Central memory CD8-positive, alpha-beta T cell (primary cell): ENCODE data around the gene HPCA.
"Not testable (repeated sequence)": the region's sequence is repeated elsewhere in the genome, so short reads cannot be mapped to it uniquely, and the experiment has no call there.

ENCODE experiments used
- ATAC-seq: fragments of 150-1000 bp; cut with Tn5 transposase; replicated peaks from 2 replicates; pipeline ENCODE4 v1.10.0; 2022; ENCODE audit warnings: mild to moderate bottlenecking, moderate FRiP score, moderate number of reproducible peaks; ENCODE audit not compliant: poor library complexity, severe bottlenecking; ENCODE audit errors: extremely low read depth
- DNase-seq, 2 donors: peaks; one replicate each; pipeline ENCODE4 v3.0.0; 2021; ENCODE audit warnings: low spot score in 2 of 2
- H3K27ac Mint-ChIP-seq: one replicate; pipeline ENCODE4 v1.8.0; 2022; ENCODE audit warnings: low read depth, mild to moderate bottlenecking, moderate library complexity, mixed read lengths
- H3K27me3 Mint-ChIP-seq: one replicate; pipeline ENCODE4 v1.8.0; 2022; ENCODE audit warnings: mixed read lengths
- H3K36me3 Mint-ChIP-seq: one replicate; pipeline ENCODE4 v1.8.0; 2022; ENCODE audit warnings: mild to moderate bottlenecking, moderate library complexity, mixed read lengths; ENCODE audit not compliant: insufficient read depth
- H3K4me1 Mint-ChIP-seq: one replicate; pipeline ENCODE4 v1.8.0; 2022; ENCODE audit warnings: mixed read lengths
- H3K4me3 Mint-ChIP-seq: one replicate; pipeline ENCODE4 v1.8.0; 2022; ENCODE audit warnings: mild to moderate bottlenecking, moderate library complexity, mixed read lengths
- H3K9me3 Mint-ChIP-seq: one replicate; pipeline ENCODE4 v1.8.0; 2022; ENCODE audit warnings: mixed read lengths

Gene HPCA

DNA sequence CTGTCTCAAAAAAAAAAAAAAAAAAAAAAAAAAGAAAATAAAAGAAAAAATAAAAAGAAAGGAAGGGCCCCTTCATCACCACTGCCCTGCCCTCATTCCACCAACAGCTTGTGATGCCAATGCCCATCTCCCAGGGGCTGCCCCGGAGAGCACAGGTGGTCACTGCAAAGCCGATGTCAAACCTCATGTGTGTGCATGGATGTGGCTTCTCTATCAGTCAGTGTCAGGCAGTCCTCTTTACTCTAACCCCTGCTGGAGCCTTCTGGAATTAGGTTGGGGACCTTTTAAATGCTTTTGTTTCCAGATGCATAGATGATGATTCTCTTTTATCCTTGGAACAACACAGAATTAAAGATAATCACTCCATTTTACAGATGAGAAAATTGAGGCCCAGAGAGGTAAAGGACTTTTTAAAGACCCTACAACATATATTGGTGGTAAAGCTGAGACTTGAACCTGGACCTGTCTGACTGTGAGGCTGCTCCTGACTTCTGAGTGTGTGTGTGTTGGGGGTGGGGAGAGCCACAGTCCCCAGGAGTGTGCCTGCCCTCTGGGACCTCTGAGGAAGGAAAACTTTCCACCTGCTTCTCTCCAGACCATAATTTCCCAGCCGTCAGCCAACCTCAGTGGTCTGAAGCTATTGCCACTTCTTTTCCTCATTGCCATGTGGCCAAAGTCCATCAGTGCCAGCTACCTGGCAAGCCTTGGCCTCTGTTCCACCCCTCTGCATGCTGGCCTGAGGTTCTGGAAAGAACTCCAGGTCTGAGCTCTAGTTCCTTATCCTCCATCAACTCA is 17.9 kb downstream of the HPCA start:
- DNase-seq (no peak), ATAC-seq (no peak)
- peaks cover 30% of the 10 kb centered on the region for H3K27me3 Mint-ChIP-seq
- no peak overlapping the region for H3K4me3 Mint-ChIP-seq
- peaks cover 5% of the 10 kb centered on the region for H3K4me1 Mint-ChIP-seq
- peaks cover 9% of the 10 kb centered on the region for H3K36me3 Mint-ChIP-seq
- H3K9me3 Mint-ChIP-seq: no peaks in the 10 kb centered on the region
- no peak overlapping the region for H3K27ac Mint-ChIP-seq

DNA sequence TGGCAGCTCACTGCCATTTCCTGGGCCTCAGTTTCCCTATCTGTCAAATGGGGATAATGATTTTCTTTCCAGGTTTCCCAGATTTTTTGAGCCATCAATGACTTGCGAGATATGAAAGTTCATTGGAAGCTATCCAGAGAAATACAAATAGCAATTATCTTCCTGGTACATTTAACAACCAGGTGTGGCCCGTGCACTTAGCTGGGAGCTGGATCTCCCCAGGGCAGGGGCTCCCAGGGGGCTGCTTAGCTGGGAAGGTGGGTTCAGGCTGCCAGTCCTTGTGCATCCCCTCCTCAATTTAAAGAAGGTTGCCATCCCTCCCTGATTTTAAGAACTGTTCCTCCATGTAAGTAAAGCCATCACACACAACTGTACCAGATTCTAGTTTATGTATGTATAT is 18.5 kb downstream of the HPCA start:
- peaks cover 29% of the 10 kb centered on the region for H3K27me3 Mint-ChIP-seq
- no peak for DNase-seq
- H3K4me3 Mint-ChIP-seq: no peak overlapping the region
- ATAC-seq: no peak
- H3K27ac Mint-ChIP-seq: no peak overlapping the region
- H3K4me1 Mint-ChIP-seq: peaks cover 5% of the 10 kb centered on the region
- H3K9me3 Mint-ChIP-seq: no peaks in the 10 kb centered on the region
- peaks cover 9% of the 10 kb centered on the region for H3K36me3 Mint-ChIP-seq

DNA sequence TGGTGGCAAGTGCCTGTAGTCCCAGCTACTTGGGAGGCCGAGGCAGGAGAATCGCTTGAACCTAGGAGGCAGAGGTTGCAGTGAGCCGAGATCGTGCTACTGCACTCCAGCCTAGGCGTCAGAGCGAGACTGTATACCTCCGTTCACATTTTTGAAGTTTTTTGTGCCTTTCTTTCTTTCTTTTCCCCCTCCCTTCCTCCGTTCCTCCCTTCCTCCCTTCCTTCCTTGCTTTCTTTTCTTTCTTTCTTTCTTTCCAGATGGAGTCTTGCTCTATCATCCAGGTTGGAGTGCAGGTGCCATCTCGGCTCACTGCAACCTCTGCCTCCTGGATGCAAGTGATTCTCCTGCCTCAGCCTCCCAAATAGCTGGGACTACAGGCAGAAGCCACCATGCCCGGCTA is 19.3 kb downstream of the HPCA start:
- H3K9me3 Mint-ChIP-seq, ATAC-seq, H3K4me1 Mint-ChIP-seq, H3K4me3 Mint-ChIP-seq, H3K27ac Mint-ChIP-seq, DNase-seq, H3K36me3 Mint-ChIP-seq: not testable (repeated sequence)
- H3K27me3 Mint-ChIP-seq: peaks cover 22% of the 10 kb centered on the region

DNA sequence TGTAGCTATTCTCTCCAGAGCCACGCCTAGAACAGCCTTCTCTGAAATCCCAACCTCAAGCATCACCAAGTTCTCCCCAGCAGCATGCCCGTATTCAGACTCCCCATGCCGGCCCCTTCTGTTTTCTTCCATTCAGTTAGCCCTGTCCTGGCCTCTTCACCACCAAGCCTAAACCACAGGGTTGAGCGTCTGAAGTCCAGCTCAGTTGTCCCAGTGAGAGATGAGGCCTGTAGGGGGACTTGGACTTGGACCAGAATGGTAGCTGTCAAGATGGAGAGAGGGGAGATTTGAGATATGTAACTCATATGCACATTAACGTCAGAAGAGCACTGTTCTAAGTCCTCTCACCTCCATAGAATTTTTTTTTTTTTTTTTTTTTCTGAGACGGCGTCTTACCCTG is 20.4 kb downstream of the HPCA start:
- Mint-ChIP-seq H3K27ac (no peak overlapping the region), H3K4me1 (no peaks in the 10 kb centered on the region), H3K36me3 (peaks cover 5% of the 10 kb centered on the region), H3K9me3 (no peaks in the 10 kb centered on the region), H3K27me3 (peaks cover 16% of the 10 kb centered on the region), H3K4me3 (no peak overlapping the region)
- DNase-seq (no peak), ATAC-seq (no peak)

DNA sequence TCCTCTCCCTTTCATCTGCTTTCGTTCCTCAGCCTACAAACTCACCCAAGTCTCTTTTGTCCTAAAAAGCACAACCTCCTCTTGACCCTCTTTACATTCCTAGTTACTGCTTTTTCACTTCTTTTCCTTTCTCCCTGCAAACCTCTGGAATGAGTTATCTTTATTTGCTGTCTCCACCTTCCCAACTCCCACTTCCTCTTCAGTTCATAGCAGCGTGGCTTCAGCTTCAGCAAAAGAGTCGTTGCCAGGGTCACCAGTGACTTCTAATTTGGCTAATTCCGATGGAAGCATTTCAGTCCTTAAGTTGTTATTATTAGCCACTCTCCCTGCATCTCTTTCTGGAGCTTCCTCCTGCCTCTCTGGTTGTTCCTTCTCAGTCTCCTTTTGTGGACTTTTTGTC is 21.1 kb downstream of the HPCA start:
- ATAC-seq: no peak
- peaks cover 8% of the 10 kb centered on the region for H3K27me3 Mint-ChIP-seq
- H3K4me3 Mint-ChIP-seq: no peak overlapping the region
- H3K9me3 Mint-ChIP-seq: no peaks in the 10 kb centered on the region
- H3K27ac Mint-ChIP-seq: no peak overlapping the region
- peaks cover 2% of the 10 kb centered on the region for H3K36me3 Mint-ChIP-seq
- no peaks in the 10 kb centered on the region for H3K4me1 Mint-ChIP-seq
- DNase-seq: no peak

DNA sequence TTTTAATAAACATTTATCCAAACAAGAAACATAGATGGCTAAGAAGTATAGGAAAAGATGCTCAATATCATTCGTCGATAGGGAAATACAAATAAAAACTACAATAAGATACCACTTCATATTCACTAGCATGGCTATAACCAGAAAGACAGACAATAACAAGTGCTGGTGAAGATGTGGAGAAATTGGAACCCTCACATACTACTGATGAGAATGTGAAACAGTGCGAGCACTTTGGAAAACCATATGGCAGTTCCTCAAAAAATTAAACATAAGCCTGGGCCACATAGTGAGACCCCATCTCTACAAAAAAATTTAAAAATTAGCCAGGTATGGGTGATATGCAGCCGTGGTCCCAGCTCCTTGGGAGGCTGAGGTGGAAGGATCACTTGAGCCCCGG is 24.0 kb downstream of the HPCA start:
- H3K4me1 Mint-ChIP-seq: no peaks in the 10 kb centered on the region
- ATAC-seq (no peak), DNase-seq (no peak)
- no peak overlapping the region for H3K4me3 Mint-ChIP-seq
- no peaks in the 10 kb centered on the region for H3K9me3 Mint-ChIP-seq
- H3K27me3 Mint-ChIP-seq: peaks cover 7% of the 10 kb centered on the region
- no peaks in the 10 kb centered on the region for H3K36me3 Mint-ChIP-seq
- H3K27ac Mint-ChIP-seq: no peak overlapping the region

DNA sequence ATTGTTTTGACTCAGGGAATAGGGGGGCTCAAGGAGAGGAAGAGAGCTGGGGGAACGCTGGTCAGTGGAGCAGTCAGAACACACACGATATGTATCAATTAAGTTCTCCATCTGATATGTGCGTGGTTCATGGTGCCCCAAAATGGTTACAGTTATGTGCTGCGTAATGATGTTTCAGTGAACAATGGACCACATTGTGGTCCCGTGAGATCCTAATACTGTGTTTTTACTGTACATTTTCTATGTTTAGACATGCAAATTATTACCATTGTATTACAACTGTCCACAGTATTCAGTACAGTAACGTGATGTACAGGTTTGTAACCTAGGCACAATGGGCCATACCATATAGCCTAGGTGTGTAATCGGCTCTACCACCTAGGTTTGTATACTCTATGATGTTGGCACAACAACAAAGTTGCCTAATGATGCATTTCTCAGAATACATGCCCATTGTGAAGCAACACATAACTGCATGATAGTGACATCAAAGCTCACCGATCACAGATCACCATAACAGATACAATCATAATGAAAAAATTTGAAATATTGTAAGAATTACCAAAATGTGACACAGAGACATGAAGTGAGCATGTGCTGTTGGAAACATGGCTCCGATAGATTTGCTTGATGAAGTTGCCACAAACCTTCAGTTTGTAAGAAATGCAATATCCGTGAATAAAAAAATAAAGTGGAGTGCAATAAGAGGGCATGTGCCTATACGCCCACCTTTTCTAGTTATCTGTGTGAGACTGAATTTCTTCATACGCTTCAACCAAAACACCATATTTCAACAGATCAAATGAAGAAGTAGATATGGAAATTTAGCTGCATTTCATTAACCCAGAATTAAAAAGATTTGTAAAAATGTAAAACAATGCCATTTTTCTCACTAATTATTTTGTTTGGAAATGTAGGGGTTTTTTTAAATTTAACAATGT is 29.7 kb downstream of the HPCA start:
- DNase-seq: no peak
- no peak for ATAC-seq
- Mint-ChIP-seq H3K27ac (no peak overlapping the region), H3K9me3 (no peaks in the 10 kb centered on the region), H3K36me3 (no peaks in the 10 kb centered on the region), H3K4me3 (no peak overlapping the region), H3K4me1 (peaks cover 12% of the 10 kb centered on the region), H3K27me3 (peaks cover 53% of the 10 kb centered on the region)

DNA sequence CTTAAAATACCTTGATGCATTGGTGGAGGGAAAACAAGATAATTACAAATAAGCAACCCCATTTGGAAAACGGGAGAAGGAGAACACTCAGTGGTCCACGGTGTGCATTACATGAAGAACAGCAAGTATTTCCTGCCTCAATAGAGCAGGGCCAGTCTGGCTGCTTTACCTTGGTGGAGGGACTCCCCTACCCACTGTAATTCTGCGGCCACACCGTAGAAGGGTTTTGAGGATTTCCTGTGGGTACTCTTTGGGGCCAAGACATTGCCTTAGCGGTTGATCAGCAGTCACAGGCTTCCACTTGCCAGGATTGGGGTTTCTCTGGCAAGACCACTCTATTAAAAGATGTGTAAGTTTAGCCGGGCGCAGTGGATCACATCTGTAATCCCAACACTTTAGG is 31.2 kb downstream of the HPCA start:
- Mint-ChIP-seq H3K9me3 (no peaks in the 10 kb centered on the region), H3K27ac (no peak overlapping the region), H3K36me3 (no peaks in the 10 kb centered on the region), H3K4me1 (peaks cover 12% of the 10 kb centered on the region), H3K4me3 (no peak overlapping the region), H3K27me3 (peaks cover 68% of the 10 kb centered on the region)
- no peak for DNase-seq
- ATAC-seq: no peak

DNA sequence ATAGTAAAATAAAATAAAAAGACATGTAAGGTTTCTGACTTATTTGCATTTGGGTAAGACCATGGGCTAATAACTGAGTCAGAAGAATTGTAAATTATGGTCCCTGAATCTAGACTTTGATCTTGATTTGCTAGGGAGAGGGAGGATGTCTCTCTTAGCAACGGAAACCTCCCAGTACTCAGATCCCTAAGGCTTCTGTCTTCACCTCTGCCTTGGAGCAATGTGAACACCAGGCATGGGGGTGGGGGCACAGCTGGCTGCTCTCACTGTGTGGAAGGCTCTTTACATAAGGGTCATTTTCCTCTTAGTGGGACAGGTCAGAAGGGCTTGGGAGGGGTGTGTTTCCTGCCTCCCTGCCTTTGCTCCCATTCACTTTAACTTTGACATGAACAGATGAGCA is 31.9 kb downstream of the HPCA start:
- ATAC-seq: no peak

DNA sequence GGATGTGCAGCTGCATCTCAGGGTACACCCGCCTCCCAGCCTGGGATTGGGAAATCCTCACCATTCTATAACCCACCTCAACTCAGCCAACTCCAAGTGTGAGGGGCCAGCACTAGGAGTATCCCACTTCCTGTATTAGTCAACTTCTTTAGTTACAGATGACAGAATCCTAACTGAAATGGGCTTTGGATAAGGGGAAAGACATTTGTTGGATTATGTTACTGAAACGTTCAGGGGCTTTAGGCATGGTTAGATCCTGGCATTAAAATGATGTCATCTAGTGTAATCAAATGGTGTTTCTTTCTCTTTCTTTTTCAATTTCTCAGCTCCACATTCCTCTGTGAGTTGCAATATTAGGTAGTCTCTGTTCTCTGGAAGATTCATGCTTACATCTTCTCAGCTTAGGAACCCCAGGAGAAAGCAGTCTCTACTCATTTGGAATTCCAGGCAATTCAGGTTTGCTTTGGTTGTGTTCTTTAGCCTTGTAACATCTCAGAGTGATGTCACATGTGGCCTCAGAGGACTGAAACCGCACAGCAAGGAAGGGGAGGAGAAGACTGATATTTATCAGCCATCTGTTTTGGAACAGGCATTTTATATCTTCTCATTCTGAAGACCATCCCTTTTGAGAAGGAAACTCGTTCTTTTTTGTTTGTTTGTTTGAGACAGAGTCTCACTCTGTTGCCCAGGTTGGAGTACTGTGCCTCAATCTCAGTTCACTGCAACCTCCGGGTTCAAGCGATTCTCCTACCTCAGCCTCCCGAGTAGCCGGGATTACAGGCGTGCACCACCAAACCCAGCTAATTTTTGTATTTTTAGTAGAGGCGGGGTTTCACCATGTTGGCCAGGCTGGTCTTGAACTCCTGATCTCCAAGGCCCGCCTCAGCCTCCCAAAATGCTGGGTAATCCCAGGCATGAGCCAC is 33.8 kb downstream of the HPCA start:
- H3K36me3 Mint-ChIP-seq: peaks cover 2% of the 10 kb centered on the region
- peaks cover 89% of the 10 kb centered on the region for H3K27me3 Mint-ChIP-seq
- no peaks in the 10 kb centered on the region for H3K9me3 Mint-ChIP-seq
- DNase-seq: no peak
- no peak overlapping the region for H3K4me3 Mint-ChIP-seq
- H3K4me1 Mint-ChIP-seq: peaks cover 19% of the 10 kb centered on the region
- no peak for ATAC-seq
- H3K27ac Mint-ChIP-seq: no peak overlapping the region

More for the DNA sequence above, 31.9 kb downstream of the HPCA start:
- H3K9me3 Mint-ChIP-seq: no peaks in the 10 kb centered on the region
- H3K4me1 Mint-ChIP-seq: peaks cover 12% of the 10 kb centered on the region
- no peak overlapping the region for H3K4me3 Mint-ChIP-seq
- H3K27me3 Mint-ChIP-seq: peaks cover 74% of the 10 kb centered on the region
- DNase-seq: no peak
- no peaks in the 10 kb centered on the region for H3K36me3 Mint-ChIP-seq
- H3K27ac Mint-ChIP-seq: no peak overlapping the region

DNA sequence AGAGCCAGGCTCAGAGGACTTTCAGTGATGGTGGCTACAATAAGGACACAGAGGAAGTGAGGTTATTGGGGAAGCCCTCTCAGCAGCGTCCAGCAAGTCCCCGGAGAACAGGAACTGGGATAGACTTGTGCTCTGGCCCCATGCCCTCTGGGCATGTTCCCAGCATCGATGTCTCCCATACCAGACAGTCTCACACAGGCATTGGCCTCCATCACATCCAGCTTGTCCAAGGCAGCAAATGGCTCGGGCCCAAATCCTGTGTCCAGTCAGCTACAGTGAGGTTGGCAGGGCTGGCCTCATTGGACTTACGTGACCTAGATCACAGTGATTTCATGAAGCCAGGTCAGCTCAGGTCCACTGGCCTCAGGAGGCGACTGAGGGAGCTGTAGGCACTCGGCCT is 34.5 kb downstream of the HPCA start:
- no peak for DNase-seq
- Mint-ChIP-seq H3K9me3 (no peaks in the 10 kb centered on the region), H3K4me3 (no peak overlapping the region), H3K27me3 (peaks cover 89% of the 10 kb centered on the region), H3K4me1 (peaks cover 27% of the 10 kb centered on the region), H3K36me3 (peaks cover 6% of the 10 kb centered on the region), H3K27ac (no peak overlapping the region)
- no peak for ATAC-seq

DNA sequence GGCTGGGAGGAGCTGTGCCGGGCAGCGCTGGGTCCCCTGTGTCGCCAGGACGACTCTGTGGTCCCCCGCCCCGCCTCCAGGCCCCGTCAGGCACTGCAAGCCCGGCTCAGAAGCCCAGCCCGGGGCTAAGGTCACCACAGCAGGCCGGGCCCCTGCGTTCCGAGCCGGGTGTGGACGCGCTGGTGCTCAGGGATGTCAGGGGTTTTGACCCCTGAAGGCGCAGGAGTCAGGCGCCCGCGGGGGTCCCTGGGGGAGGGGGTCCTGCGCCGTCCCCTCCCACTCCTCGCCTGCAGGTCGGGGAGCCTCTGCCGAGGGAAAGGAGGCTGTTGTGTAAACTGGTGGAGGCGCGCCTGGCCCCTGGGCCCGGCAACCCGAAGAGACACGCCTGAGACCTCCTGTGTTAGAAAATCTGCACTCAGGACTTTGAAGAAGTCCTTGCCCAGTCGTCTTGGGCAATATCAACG is 38.6 kb downstream of the HPCA start:
- no peak overlapping the region for H3K27ac Mint-ChIP-seq
- peaks cover 18% of the 10 kb centered on the region for H3K4me1 Mint-ChIP-seq
- ATAC-seq (no peak), DNase-seq (no peak)
- H3K27me3 Mint-ChIP-seq: peaks cover 68% of the 10 kb centered on the region
- H3K4me3 Mint-ChIP-seq: no peak overlapping the region
- no peaks in the 10 kb centered on the region for H3K9me3 Mint-ChIP-seq
- H3K36me3 Mint-ChIP-seq: peaks cover 6% of the 10 kb centered on the region
